ENCODE data around the gene CKAP5.

The CKAP5 gene

DNA sequence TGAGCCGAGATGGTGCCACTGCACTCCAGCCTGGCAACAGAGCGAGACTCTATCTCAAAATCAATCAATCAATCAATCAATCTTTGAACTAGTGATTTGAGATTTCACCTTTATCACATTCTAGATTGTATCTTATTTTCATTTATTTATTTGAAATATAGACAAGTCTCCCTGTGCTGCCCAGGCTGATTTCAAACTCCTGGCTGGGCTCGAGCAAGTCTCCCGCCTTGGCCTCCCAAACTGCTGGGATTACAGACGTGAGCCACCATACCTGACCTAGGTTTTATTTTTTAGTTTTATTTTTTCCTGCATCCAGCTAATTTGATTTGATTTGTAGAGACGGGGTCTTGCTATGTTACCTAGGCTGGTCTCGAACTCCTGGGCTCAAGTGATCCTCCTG lies 109.9 kb downstream of the CKAP5 start:
- Histone ChIP-seq H2AFZ (no peak overlapping the region), H3K36me3 (ENCODE audit: control insufficient read depth, insufficient read depth, low read length) (no peaks in the 10 kb centered on the region), H3K9ac (no peak overlapping the region), H3K4me3 (ENCODE audit: low read depth, low read length) (no peak overlapping the region), H3K27ac (no peak overlapping the region), H3K27me3 (ENCODE audit: control insufficient read depth, insufficient read depth, low read length) (no peaks in the 10 kb centered on the region), H3K79me2 (no peaks in the 10 kb centered on the region), H3K4me2 (ENCODE audit: low read length) (no peak overlapping the region), H3K9me3 (ENCODE audit: control insufficient read depth, low read length) (no peaks in the 10 kb centered on the region), H3K4me1 (no peaks in the 10 kb centered on the region)
- TF ChIP-seq, protein P1, sequence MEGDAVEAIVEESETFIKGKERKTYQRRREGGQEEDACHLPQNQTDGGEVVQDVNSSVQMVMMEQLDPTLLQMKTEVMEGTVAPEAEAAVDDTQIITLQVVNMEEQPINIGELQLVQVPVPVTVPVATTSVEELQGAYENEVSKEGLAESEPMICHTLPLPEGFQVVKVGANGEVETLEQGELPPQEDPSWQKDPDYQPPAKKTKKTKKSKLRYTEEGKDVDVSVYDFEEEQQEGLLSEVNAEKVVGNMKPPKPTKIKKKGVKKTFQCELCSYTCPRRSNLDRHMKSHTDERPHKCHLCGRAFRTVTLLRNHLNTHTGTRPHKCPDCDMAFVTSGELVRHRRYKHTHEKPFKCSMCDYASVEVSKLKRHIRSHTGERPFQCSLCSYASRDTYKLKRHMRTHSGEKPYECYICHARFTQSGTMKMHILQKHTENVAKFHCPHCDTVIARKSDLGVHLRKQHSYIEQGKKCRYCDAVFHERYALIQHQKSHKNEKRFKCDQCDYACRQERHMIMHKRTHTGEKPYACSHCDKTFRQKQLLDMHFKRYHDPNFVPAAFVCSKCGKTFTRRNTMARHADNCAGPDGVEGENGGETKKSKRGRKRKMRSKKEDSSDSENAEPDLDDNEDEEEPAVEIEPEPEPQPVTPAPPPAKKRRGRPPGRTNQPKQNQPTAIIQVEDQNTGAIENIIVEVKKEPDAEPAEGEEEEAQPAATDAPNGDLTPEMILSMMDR (IDR thresholded peaks at IDR 0.05) = no peak

DNA sequence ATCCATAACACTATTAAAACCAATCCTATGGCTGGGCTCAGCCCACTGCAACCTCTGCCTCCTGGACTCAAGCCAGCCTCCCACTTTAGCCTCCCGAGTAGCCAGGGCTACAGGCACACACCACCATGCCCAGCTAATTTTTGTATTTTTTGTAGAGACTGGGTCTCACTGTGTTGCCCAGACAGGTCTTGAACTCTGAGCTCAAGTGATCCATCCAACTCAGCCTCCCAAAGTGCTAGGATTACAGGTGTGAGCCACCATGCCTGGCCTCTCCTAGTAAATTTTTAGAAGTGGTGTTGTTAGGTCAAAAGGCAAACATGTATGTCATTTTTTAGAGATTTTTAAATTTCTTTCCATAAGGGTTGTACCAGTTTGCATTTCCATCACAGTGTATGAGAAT lies 112.8 kb downstream of the CKAP5 start:
- no peak overlapping the region for H3K4me2 ChIP-seq (ENCODE audit: low read length)
- TF ChIP-seq, protein P1 (IDR thresholded peaks at IDR 0.05) = no peak
- no peaks in the 10 kb centered on the region for H3K4me1 ChIP-seq
- no peaks in the 10 kb centered on the region for H3K79me2 ChIP-seq
- no peaks in the 10 kb centered on the region for H3K27me3 ChIP-seq (ENCODE audit: control insufficient read depth, insufficient read depth, low read length)
- no peak overlapping the region for H3K4me3 ChIP-seq (ENCODE audit: low read depth, low read length)
- no peak overlapping the region for H2AFZ ChIP-seq
- no peak overlapping the region for H3K27ac ChIP-seq
- H3K9me3 ChIP-seq (ENCODE audit: control insufficient read depth, low read length) = no peaks in the 10 kb centered on the region
- no peaks in the 10 kb centered on the region for H3K36me3 ChIP-seq (ENCODE audit: control insufficient read depth, insufficient read depth, low read length)
- no peak overlapping the region for H3K9ac ChIP-seq

DNA sequence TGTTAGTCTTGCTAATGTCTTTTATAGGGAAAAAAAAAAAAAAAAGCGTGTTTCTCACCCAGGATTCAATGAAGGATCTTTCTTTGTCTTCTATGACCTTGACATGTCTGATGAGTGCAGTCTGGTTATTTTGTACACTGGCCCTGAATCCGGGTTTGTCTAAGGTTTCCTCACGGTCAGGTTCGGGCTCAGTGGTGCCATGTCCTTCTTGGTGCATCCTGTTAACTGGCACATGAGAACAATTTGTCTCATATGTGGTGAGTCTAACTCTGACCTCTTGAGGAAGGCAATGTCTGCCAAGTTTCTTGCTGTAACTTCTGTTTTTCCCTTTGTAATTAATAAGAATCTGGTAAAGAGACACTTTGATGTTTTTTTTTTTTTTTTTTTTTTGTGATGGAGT lies 114.5 kb downstream of the CKAP5 start:
- TF ChIP-seq, protein P1 (IDR thresholded peaks at IDR 0.05) = no peak
- no peaks in the 10 kb centered on the region for H3K27me3 ChIP-seq (ENCODE audit: control insufficient read depth, insufficient read depth, low read length)

DNA sequence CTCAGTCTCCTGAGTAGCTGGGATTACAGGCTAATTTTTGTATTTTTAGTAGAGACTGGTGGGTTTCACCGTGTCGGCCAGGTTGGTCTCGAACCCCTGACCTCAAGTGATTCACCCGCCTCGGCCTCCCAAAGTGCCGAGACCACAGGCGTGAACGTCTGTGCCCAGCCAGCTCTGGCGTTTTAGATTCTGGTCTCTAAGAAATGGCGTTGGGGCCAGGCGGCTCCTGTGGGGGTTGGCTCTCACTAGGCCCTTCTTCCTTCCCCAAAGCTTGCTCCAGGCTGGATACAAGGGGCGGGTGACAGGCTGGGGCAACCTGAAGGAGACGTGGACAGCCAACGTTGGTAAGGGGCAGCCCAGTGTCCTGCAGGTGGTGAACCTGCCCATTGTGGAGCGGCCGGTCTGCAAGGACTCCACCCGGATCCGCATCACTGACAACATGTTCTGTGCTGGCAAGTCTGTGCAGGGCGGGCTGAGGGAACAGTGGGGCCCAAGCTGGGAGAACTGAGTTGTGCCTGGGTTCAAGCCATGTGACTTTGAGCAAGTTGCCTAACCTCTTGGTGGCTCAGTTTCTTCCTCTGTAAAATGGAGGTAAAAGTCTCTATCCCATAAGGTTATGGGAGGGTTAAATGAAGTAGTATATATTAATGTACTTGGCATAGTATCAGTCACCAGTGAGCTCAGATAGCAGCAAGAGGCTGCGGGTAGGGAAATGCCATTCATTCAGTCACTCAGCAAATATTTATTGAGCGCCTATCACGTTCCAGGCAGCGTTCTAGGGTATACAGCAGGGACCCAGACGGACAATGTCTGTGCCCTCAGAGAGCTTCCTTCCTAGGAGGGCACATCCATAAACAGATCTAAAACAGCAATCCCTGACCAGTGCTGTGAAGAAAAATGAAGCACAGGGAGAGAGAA lies 116.7 kb downstream of the CKAP5 start:
- H3K4me3 ChIP-seq (ENCODE audit: low read depth, low read length) = no peak overlapping the region
- H3K27ac ChIP-seq = no peak overlapping the region
- no peaks in the 10 kb centered on the region for H3K4me1 ChIP-seq
- no peak overlapping the region for H3K9ac ChIP-seq
- TF ChIP-seq, protein P1 (IDR thresholded peaks at IDR 0.05) = no peak
- no peaks in the 10 kb centered on the region for H3K9me3 ChIP-seq (ENCODE audit: control insufficient read depth, low read length)
- H2AFZ ChIP-seq = peak overlapping the region; percentile 70
- H3K79me2 ChIP-seq = no peaks in the 10 kb centered on the region
- no peaks in the 10 kb centered on the region for H3K36me3 ChIP-seq (ENCODE audit: control insufficient read depth, insufficient read depth, low read length)
- H3K4me2 ChIP-seq (ENCODE audit: low read length) = no peak overlapping the region
- H3K27me3 ChIP-seq (ENCODE audit: control insufficient read depth, insufficient read depth, low read length) = no peaks in the 10 kb centered on the region

More for the DNA sequence above, 114.5 kb downstream of the CKAP5 start:
- no peaks in the 10 kb centered on the region for H3K36me3 ChIP-seq (ENCODE audit: control insufficient read depth, insufficient read depth, low read length)
- H3K9me3 ChIP-seq (ENCODE audit: control insufficient read depth, low read length) = no peaks in the 10 kb centered on the region
- no peak overlapping the region for H2AFZ ChIP-seq
- no peak overlapping the region for H3K4me3 ChIP-seq (ENCODE audit: low read depth, low read length)
- H3K79me2 ChIP-seq = no peaks in the 10 kb centered on the region
- H3K9ac ChIP-seq = no peak overlapping the region
- no peaks in the 10 kb centered on the region for H3K4me1 ChIP-seq
- no peak overlapping the region for H3K27ac ChIP-seq
- H3K4me2 ChIP-seq (ENCODE audit: low read length) = no peak overlapping the region

DNA sequence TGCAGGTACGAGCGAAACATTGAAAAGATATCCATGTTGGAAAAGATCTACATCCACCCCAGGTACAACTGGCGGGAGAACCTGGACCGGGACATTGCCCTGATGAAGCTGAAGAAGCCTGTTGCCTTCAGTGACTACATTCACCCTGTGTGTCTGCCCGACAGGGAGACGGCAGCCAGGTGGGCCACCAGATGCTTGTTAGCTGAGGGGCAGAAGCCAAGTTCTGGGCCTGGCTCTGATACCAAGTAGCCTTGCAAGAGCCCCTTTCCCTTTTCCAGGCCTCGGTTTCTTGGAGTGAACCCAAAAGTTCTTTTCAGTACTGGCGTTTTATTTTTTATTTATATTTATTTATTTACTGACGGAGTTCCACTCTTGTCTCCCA lies 117.4 kb downstream of the CKAP5 start:
- Histone ChIP-seq H3K27me3 (ENCODE audit: control insufficient read depth, insufficient read depth, low read length) (no peaks in the 10 kb centered on the region), H2AFZ (no peak overlapping the region), H3K9me3 (ENCODE audit: control insufficient read depth, low read length) (no peaks in the 10 kb centered on the region), H3K79me2 (no peaks in the 10 kb centered on the region), H3K9ac (no peak overlapping the region), H3K36me3 (ENCODE audit: control insufficient read depth, insufficient read depth, low read length) (no peaks in the 10 kb centered on the region), H3K4me1 (no peaks in the 10 kb centered on the region), H3K4me3 (ENCODE audit: low read depth, low read length) (no peak overlapping the region), H3K4me2 (ENCODE audit: low read length) (no peak overlapping the region), H3K27ac (no peak overlapping the region)
- TF ChIP-seq, protein P1 (IDR thresholded peaks at IDR 0.05) = no peak
